HepG2 (cell line): ENCODE results near the gene TMUB1.

Source experiments
- ESRRA ChIP-seq: sonication (generic); formaldehyde crosslinking; IDR thresholded peaks from 2 replicates; pipeline ENCODE4 v1.5.1; 2020; ENCODE audit warnings: mild to moderate bottlenecking, low read depth, missing genetic modification reagents
- EZH2 ChIP-seq: conservative IDR thresholded peaks from 2 replicates; pipeline ENCODE4 v1.6.1; 2012; ENCODE audit warnings: mild to moderate bottlenecking, low read depth, low read length, moderate library complexity
- MAX ChIP-seq: IDR thresholded peaks from 2 replicates; pipeline ENCODE4 v1.6.1; 2012; ENCODE audit warnings: inconsistent platforms
- MAZ ChIP-seq, 2 experiments: sonication (generic) in 1 of 2; formaldehyde crosslinking in 1 of 2; IDR thresholded peaks; 2 replicates each; pipeline versions ENCODE4 v1.5.0 to v1.6.1; 2012 to 2020; ENCODE audit warnings: low read depth in 2 of 2, mild to moderate bottlenecking in 2 of 2, borderline replicate concordance in 1 of 2, improper control_type of control experiment in 1 of 2, low read length in 1 of 2, missing genetic modification reagents in 1 of 2, moderate library complexity in 1 of 2
- NBN ChIP-seq: fragments of 450-650 bp; conservative IDR thresholded peaks from 2 replicates; pipeline ENCODE4 v1.6.1; 2017
- POLR2A ChIP-seq, 2 experiments: IDR thresholded peaks; 2 replicates each; pipeline ENCODE4 v1.6.1; 2011; ENCODE audit warnings: low read depth in 2 of 2, low read length in 2 of 2, mild to moderate bottlenecking in 1 of 2, moderate library complexity in 1 of 2; ENCODE audit not compliant: insufficient read depth in 1 of 2
- POLR2AphosphoS5 ChIP-seq: IDR thresholded peaks from 2 replicates; pipeline ENCODE4 v1.6.1; 2012; ENCODE audit warnings: low read depth, low read length
- SNRNP70 ChIP-seq: fragments of 200-400 bp; formaldehyde crosslinking; IDR thresholded peaks from 2 replicates; pipeline ENCODE4 v1.6.1; 2017; ENCODE audit warnings: mild to moderate bottlenecking, low read depth, low read length, moderate library complexity
- ZNF282 ChIP-seq: fragments of 450-650 bp; IDR thresholded peaks from 2 replicates; pipeline ENCODE4 v1.6.1; 2018; ENCODE audit not compliant: partially characterized antibody
- ZNF430 ChIP-seq: sonication (generic); formaldehyde crosslinking; IDR thresholded peaks from 2 replicates; pipeline ENCODE4 v1.9.0; 2021; ENCODE audit warnings: mild to moderate bottlenecking, missing genetic modification reagents
- ZNF552 ChIP-seq: sonication (generic); formaldehyde crosslinking; IDR thresholded peaks from 2 replicates; pipeline ENCODE4 v1.9.0; 2022; ENCODE audit warnings: missing genetic modification reagents, mild to moderate bottlenecking, borderline replicate concordance
- TF ChIP-seq, protein P1 (sequence below): sonication (generic); formaldehyde crosslinking; conservative IDR thresholded peaks from 2 replicates; pipeline ENCODE4 v1.4.0; 2020; ENCODE audit warnings: missing genetic modification reagents

GRCh38 chr7:151095828-151096475 lies 12.7 kb upstream of the TMUB1 start:
- TF ChIP-seq POLR2A (IDR thresholded peaks at IDR 0.05; ENCODE audit: insufficient read depth in 1 of 2, low read depth in 2 of 2, low read length in 2 of 2) (no peak), EZH2 (no peak), MAZ (IDR thresholded peaks at IDR 0.05; ENCODE audit: borderline replicate concordance, low read depth, low read length) (no peak), MAZ (CRISPR knock-in tag; IDR thresholded peaks at IDR 0.05; ENCODE audit: low read depth) (no peak), ESRRA (CRISPR knock-in tag) (no peak), POLR2AphosphoS5 (no peak), ZNF282 (no peak), SNRNP70 (no peak), NBN (no peak), ZNF552 (CRISPR knock-in tag) (no peak), MAX (no peak), ZNF430 (no peak)
- TF ChIP-seq, protein P1, sequence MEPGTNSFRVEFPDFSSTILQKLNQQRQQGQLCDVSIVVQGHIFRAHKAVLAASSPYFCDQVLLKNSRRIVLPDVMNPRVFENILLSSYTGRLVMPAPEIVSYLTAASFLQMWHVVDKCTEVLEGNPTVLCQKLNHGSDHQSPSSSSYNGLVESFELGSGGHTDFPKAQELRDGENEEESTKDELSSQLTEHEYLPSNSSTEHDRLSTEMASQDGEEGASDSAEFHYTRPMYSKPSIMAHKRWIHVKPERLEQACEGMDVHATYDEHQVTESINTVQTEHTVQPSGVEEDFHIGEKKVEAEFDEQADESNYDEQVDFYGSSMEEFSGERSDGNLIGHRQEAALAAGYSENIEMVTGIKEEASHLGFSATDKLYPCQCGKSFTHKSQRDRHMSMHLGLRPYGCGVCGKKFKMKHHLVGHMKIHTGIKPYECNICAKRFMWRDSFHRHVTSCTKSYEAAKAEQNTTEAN (CRISPR knock-in tag), result no peak
